ENCODE measurements around the gene ATP1A2.

ATP1A2 gene

DNA sequence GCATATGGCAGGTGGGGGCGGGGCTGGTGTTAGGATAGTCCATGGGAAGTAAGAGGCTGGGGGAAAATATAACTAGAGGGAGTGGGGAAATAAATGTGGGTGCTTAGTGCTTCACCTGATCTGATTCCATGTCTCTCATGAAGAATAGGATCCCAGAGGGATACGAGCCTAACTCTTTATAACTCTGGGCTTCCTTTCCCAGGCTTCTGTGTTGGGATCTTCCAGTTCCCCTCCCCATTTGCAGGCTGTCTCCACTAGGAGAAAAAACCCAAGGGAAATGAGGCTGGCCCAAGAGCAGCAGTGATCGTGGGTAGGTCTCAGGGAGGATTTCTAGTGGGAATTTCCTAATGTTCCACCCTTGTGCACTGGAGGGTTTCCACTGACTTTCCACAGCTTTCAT is 32.6 kb upstream of the ATP1A2 start:
- CTCF ChIA-PET: interaction anchor here (0.7 to 9.2 kb wide), 12 partner anchors 11 to 279 kb away, joined by 3 to 147 read pairs (median 6); partner anchors contain the start of gene IGSF8
- no peak for DNase-seq (ENCODE audit: low read depth, low spot score)
- TF ChIP-seq, protein P1, sequence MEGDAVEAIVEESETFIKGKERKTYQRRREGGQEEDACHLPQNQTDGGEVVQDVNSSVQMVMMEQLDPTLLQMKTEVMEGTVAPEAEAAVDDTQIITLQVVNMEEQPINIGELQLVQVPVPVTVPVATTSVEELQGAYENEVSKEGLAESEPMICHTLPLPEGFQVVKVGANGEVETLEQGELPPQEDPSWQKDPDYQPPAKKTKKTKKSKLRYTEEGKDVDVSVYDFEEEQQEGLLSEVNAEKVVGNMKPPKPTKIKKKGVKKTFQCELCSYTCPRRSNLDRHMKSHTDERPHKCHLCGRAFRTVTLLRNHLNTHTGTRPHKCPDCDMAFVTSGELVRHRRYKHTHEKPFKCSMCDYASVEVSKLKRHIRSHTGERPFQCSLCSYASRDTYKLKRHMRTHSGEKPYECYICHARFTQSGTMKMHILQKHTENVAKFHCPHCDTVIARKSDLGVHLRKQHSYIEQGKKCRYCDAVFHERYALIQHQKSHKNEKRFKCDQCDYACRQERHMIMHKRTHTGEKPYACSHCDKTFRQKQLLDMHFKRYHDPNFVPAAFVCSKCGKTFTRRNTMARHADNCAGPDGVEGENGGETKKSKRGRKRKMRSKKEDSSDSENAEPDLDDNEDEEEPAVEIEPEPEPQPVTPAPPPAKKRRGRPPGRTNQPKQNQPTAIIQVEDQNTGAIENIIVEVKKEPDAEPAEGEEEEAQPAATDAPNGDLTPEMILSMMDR (IDR thresholded peaks at IDR 0.05; ENCODE audit: insufficient read depth, low read length, missing control alignments): no peak
- POLR2A ChIA-PET: no interaction called here
- H3K4me3 ChIP-seq (ENCODE audit: low read depth, low read length): no peak overlapping the region

DNA sequence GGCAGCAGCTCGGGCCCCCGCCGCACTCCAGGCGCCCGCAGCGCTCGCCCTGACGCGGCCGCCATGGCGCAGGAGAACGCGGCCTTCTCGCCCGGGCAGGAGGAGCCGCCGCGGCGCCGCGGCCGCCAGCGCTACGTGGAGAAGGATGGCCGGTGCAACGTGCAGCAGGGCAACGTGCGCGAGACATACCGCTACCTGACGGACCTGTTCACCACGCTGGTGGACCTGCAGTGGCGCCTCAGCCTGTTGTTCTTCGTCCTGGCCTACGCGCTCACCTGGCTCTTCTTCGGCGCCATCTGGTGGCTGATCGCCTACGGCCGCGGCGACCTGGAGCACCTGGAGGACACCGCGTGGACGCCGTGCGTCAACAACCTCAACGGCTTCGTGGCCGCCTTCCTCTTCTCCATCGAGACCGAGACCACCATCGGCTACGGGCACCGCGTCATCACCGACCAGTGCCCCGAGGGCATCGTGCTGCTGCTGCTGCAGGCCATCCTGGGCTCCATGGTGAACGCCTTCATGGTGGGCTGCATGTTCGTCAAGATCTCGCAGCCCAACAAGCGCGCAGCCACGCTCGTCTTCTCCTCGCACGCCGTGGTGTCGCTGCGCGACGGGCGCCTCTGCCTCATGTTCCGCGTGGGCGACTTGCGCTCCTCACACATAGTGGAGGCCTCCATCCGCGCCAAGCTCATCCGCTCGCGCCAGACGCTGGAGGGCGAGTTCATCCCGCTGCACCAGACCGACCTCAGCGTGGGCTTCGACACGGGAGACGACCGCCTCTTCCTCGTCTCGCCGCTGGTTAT is 31.4 kb upstream of the ATP1A2 start:
- POLR2A ChIA-PET: no interaction called here
- H3K4me3 ChIP-seq (ENCODE audit: low read depth, low read length): peak overlapping the region; percentile 43
- TF ChIP-seq, protein P1 (IDR thresholded peaks at IDR 0.05; ENCODE audit: insufficient read depth, low read length, missing control alignments): peak; percentile 70
- no peak for DNase-seq (ENCODE audit: low read depth, low spot score)
- CTCF ChIA-PET: interaction anchor here (1.0 to 9.2 kb wide), 24 partner anchors 10 to 952 kb away, joined by 3 to 147 read pairs (median 11); partner anchors contain the start of genes IGSF8, KCNJ10, PEX19 and PIGM

DNA sequence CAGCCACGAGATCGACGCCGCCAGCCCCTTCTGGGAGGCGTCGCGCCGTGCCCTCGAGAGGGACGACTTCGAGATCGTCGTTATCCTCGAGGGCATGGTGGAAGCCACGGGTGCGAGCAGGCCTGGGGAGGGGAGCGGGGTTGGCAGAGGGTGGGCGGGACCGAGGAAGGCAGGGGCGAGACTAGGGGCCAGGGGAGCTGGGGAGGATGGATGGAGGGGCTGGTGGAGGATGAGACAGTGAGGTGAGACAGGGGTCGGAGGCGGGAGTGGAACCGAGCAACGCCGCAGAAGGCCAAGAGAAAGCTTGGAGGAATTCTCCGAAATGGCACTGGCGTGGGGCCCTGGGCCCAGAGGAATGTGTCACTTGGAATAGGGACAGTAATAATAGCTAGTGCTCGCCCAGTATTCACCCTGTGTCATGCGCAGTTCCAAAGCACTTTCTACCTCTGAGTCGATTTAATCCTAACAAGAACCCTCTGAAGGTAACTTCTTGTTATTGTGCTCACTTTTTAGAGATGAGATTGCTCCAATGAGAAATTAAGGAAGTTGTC is 30.7 kb upstream of the ATP1A2 start:
- no peak for DNase-seq (ENCODE audit: low read depth, low spot score)
- no peak overlapping the region for H3K4me3 ChIP-seq (ENCODE audit: low read depth, low read length)
- ChIA-PET POLR2A (no interaction called here), CTCF (interaction anchor here (0.6 to 9.2 kb wide), 46 partner anchors 11 to 953 kb away, joined by 3 to 147 read pairs (median 5); partner anchors contain the start of genes DCAF8, IGSF8, KCNJ10 and PEX19)
- TF ChIP-seq, protein P1 (IDR thresholded peaks at IDR 0.05; ENCODE audit: insufficient read depth, low read length, missing control alignments): no peak

DNA sequence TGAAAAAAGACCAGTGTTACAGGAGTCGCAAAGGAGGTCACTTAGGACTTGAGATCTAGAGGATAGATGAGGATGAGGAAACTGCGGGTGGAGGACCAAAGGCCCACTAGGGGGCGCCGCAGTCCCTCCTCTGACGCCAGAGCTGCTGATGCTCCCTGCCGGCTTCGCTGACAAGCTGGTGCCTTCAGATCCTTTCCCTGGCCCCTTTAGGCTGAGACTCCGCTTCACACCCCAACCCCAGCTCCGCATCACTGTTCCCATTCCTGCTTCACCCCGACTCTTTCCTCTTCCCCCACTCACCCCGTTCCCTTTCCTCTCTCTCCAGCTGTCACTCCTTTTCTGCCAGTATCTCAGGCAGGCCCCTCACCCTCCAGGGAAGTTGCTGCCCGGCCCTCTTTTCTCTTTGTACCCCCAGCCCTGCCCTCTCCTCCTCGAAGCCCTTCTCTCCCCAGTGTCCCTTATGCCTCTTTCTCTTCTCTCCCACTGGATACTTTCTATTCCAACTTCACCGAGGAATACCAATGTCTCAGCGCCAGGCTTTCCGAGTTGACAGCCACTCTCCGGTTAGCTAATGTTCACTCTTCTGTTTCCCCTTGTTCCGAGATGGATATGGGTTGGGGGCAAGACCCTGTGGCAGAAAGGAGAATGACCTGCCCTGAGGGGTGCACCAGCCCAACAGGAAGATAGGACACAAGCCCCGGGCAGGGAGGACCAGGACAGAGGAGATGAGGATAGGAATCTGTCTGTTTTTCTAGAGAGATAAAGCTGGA is 29.7 kb upstream of the ATP1A2 start:
- POLR2A ChIA-PET: no interaction called here
- H3K4me3 ChIP-seq (ENCODE audit: low read depth, low read length): no peak overlapping the region
- DNase-seq (ENCODE audit: low read depth, low spot score): no peak
- CTCF ChIA-PET: interaction anchor here (0.6 to 9.2 kb wide), 52 partner anchors 10 to 954 kb away, joined by 3 to 147 read pairs (median 5); partner anchors contain the start of genes DCAF8, IGSF8, KCNJ10 and PEX19
- TF ChIP-seq, protein P1 (IDR thresholded peaks at IDR 0.05; ENCODE audit: insufficient read depth, low read length, missing control alignments): peak; percentile 91

DNA sequence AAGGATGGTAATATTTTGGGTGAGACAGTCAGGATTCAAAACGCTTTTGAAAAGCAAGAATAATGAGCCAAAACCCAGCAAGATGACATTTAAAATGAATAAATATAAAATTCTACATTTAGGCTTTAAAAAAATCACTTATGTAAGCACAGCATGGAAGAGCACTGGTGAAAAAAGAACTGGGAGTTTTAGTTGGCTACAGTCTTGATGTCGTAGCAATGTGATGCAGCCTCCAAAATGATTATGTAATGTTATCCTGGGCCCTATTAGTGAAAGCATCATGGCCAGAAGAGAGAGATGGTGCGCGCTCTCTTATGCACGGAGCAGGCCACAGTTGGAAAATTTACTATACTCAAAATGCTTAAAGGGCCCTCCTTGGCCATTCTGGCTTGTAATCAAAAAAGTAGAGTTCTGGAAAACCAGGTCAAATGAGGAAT is 29.1 kb upstream of the ATP1A2 start:
- ChIA-PET CTCF (interaction anchor here (0.8 to 9.2 kb wide), 30 partner anchors 10 to 953 kb away, joined by 3 to 147 read pairs (median 9); partner anchors contain the start of genes IGSF8, KCNJ10, PEX19 and PIGM), POLR2A (no interaction called here)
- TF ChIP-seq, protein P1 (IDR thresholded peaks at IDR 0.05; ENCODE audit: insufficient read depth, low read length, missing control alignments): no peak
- H3K4me3 ChIP-seq (ENCODE audit: low read depth, low read length): no peak overlapping the region
- DNase-seq (ENCODE audit: low read depth, low spot score): no peak

Data from AG04449 (cell line).